Activated T-cell treated with anti-CD3 and anti-CD28 coated beads, Interleukin-2, amount 50 U/mL, for 1 hour (primary cell): Measurements from ENCODE around the gene ABTB2.
"Not testable (repeated sequence)": the region's sequence is repeated elsewhere in the genome, so short reads cannot be mapped to it uniquely, and the experiment has no call there.

Experiments used
- DNase-seq: peaks from one replicate; pipeline ENCODE4 v3.0.0-alpha.2; 2020

ABTB2 gene

DNA sequence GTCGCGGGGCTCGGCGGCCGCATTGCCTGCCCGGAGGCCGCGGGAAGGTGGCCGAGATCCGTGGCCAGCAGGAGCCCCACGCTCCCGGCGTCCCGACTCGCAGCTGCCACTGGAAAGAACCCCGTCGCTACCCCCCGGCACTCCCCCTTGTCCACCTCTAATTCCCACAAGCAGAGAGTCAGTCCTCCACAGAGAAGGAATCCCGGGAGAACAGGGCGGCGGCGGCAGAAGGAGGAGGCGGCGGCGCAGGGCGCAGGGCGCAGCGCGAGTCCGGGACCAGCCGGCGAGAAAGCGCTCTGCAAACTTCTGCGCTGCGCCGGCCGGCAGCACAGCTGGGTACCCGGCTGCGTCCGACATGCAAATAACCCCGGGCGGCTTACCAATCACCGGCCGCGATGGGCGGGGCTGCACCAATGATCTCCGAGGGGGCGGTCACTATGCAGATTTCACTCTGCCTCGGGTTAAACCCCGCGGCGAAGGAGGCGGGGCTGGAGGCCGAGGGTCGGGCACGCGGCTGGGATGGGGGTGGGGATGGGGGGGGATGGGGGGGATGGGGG, at the start of gene ABTB2:
Gene ABTB2 (minus strand): TSS at position 310 of the 557 bp plus-strand sequence.
- peak; percentile 96 for DNase-seq

GRCh38 chr11:34407121-34407813, 49.5 kb upstream of the ABTB2 start:
- no peak for DNase-seq

GRCh38 chr11:34406413-34406812, 48.6 kb upstream of the ABTB2 start:
- no peak for DNase-seq

GRCh38 chr11:34405079-34405858, 47.5 kb upstream of the ABTB2 start:
- no peak for DNase-seq

DNA sequence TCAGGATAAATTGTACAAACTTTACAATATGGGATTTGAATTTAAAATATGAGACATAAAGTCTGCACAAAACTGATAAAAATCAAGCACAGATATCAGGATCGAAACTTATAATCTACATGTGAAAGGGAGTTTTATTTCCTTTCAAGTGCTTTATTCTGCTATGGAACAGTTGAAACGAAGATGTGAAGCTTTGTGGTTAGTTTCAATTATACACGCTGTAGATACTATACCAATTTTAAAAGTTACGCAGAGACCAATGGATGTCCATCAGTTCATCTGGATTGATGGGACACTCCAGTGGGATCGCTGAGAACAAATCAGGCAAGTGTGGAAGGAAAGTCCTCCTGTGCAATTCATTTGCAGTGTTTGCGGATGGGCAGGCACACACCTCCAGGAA, 46.5 kb upstream of the ABTB2 start:
- DNase-seq = no peak

GRCh38 chr11:34403431-34403830, 45.6 kb upstream of the ABTB2 start:
- DNase-seq = no peak

GRCh38 chr11:34397811-34398210, 40.0 kb upstream of the ABTB2 start:
- no peak for DNase-seq

DNA sequence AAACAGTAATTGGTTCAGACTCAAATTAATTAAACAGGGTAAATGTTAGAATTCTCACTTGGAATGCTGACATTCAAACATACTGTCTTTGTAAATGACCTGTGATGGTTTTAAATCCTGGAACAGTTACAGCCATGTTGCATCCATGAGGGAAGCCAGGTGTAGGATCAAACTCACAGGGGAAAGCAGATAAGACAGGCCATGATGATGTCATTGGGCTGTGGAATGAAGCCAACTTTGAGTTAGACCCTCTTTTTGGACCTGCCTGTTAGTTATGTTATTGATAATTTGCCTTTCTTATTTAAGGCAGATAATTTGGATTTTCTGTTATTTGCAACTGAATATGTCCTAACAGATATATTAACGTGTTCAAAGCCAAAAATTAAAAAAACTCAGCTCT, 39.3 kb upstream of the ABTB2 start:
- DNase-seq = no peak

GRCh38 chr11:34395916-34396550, 38.2 kb upstream of the ABTB2 start:
- DNase-seq = no peak

GRCh38 chr11:34394771-34395300, 37.0 kb upstream of the ABTB2 start:
- no peak for DNase-seq

- no peak for DNase-seq
Observed at GRCh38 chr11:34387653-34388052, 29.8 kb upstream of the ABTB2 start.

DNA sequence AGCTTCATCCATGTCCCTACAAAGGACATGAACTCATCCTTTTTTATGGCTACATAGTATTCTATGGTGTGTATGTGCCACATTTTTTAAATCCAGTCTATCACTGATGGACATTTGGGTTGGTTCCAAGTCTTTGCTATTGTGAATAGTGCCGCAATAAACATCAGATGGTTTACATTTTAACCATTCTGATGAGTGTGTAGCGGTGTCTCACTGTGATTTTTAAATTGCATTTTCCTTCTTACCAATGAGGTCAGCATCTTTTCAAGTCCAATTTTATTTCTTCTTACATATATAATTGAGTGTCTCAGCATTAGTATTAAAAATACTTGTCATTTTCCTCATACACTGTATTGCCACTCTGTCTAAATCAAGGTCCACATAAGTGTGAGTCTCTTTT, 28.5 kb upstream of the ABTB2 start:
- not testable (repeated sequence) for DNase-seq

GRCh38 chr11:34382532-34383276, 24.9 kb upstream of the ABTB2 start:
- no peak for DNase-seq

DNA sequence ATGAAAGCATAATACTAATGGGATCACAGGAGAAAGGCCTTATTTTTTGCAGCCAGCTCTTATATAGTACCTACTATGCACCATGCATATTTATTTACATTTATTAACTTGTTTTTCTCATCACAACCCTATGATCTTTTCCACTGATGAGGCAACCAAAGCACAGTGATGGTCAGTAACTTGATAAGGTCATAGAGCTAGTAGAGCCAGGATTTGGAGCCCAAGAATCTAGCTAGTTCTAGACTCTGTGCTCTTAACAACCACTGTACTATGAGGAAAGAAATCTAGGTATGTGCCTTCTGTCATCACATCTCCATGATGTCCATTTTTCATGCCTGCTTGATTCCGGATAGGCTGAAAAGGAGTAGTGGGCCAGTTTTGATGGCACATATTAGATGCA, 24.0 kb upstream of the ABTB2 start:
- no peak for DNase-seq

DNA sequence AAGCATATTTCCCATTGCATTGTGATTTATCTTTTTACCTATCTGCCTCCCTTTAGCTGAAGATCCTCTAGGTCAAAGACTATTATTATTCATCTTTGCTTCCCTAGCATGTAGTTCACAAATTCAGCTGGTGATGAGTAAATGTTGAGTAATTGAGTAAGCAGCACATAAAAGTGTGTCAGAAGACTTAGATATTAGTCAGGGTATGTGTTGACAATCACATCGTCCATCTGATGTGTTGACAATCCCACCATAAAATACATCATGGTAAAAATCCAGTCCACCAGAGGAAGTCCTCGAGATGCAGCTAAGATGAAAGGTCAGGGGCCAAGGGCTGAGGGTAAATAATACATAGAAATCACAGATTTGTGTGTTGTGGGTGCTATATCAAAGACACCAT, 22.9 kb upstream of the ABTB2 start:
- DNase-seq = no peak

- no peak for DNase-seq
Observed at GRCh38 chr11:34379539-34379938, 21.7 kb upstream of the ABTB2 start.

DNA sequence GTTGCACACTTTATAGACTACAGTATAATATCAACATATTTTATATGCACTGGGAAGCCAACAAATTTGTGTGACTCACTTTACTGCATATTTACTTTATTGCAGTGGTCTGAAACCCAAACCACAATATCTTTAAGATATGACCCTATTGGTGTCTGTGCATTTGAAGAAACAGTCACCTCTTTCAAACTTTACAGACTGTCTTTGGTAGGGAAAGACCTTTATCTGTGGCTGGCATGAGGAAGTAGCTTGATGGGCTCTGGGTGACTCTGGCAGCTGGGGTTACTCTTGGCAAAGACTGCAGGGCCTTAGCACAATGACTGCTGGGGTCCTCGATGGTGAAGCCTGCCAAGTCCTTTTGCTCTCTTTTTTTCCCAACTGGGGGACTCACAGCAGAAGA, 21.3 kb upstream of the ABTB2 start:
- no peak for DNase-seq

DNA sequence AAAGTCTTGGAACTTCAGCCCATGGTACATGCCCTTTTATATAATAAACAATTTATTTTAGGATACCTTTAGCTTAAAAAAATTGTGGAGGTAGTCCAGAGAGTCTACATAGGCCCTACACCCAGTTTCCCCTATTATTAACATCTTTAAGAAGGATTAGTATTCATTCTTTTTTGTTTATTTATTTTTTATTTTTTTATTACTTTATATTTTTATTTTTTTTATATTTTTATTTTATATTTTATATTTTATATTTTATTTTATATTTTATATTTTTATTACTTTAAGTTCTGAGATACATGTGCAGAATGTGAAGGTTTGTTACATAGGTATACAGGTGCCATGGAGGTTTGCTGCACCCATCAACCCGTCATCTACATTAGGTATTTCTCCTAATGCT, 15.9 kb upstream of the ABTB2 start:
- DNase-seq = no peak

DNA sequence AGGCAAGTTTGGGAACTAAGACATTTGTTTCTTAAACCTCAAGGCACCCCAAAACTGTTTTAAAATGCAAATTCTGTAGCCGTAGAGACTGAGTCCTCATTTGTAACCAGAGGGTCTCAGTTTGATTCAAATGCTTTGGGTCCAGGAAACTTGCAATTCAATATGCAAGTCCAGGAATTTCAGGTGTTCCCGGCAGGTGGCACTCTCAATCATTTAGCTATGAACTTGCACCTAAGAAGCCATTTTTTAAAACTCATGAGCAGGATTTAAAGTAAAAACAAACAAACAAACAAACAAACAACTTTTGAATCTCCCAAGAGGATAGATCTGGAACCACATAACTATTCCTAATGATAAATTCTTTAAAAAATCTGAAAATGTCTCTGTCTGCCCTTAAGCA, 8.7 kb upstream of the ABTB2 start:
- DNase-seq = no peak

- DNase-seq = no peak
Observed at GRCh38 chr11:34364102-34364501, 6.3 kb upstream of the ABTB2 start.

DNA sequence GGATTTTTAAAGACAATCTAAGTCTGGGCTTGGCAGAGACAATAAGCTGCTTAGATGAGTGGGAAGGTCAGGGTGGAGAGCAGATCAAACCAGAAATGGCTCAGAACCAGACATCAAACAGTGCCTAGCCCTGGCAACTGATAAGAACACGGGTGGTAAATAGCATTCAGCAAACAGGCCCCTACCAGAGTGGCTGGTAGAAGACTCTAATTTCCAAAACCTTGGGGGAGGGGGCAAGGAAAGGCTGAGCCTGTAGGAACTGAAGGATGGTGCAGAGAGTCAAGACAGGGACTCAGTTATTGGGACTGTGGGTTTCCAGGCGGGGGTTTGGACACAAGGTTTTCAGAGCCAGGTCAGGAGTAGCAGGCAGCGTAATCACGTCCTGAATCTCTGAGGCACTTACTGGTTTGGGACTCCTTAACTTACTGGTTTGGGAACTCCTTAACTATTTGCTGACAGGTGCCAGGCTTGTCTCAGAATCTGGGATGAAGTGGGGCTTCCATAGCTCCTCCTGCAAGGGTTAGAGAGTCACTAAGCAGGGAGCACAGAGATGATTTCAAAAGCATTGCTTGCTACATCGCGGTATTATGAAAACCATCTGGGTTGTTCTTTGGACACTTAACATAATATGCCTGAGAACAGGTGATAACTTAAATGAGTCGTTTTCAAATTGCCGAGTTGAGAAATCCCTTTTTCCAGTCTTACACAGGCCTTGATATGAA, 5.7 kb upstream of the ABTB2 start:
- no peak for DNase-seq

DNA sequence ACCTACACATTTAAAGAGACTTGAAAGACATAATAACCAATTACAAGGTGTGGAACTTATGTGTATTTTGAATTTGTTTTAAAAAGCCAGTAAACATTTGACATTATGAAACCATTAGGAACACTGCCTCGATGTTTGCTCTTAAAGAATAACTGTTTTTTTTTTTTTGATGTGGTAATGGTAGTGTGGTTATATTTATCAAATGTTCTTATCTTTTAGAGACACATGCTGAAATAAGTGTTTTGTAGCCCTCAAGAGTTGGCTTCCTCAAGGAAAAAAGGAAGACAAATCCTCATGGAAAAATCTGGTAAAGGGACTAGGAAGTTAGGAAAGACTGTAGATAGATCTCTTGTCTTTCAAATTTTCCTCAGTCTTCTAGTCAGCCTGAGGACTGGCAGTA, 2.2 kb upstream of the ABTB2 start:
- no peak for DNase-seq
